DOHH2 (cell line): ENCODE results near the gene PPP5C.

Source experiments
- H3F3A ChIP-seq: fragments of 200-600 bp; sonication (generic), shearing (Covaris generic); 2 replicates; pipeline ENCODE4 v1.6.0; 2016; ENCODE audit warnings: antibody characterized with exemption, mild to moderate bottlenecking; ENCODE audit not compliant: control insufficient read depth, insufficient read depth
- H3K27ac ChIP-seq: fragments of 200-600 bp; sonication (generic); 2 replicates; pipeline ENCODE4 v1.5.1; 2014; ENCODE audit warnings: low read depth, mild to moderate bottlenecking, low read length, moderate library complexity
- H3K27me3 ChIP-seq: fragments of 200-600 bp; sonication (generic); 2 replicates; pipeline ENCODE4 v1.6.1; 2014; ENCODE audit warnings: mild to moderate bottlenecking, low read length, mixed read lengths; ENCODE audit not compliant: control insufficient read depth
- H3K36me3 ChIP-seq: fragments of 200-600 bp; sonication (generic); 2 replicates; pipeline ENCODE4 v1.6.1; 2014; ENCODE audit warnings: mild to moderate bottlenecking, low read length, moderate library complexity, mixed read lengths; ENCODE audit not compliant: control insufficient read depth
- H3K4me1 ChIP-seq: fragments of 200-600 bp; sonication (generic); 2 replicates; pipeline ENCODE4 v1.6.1; 2014; ENCODE audit warnings: mild to moderate bottlenecking, low read length, mixed read lengths; ENCODE audit not compliant: control insufficient read depth
- H3K4me2 ChIP-seq: fragments of 200-600 bp; sonication (generic); 2 replicates; pipeline ENCODE4 v1.6.0; 2014; ENCODE audit warnings: mild to moderate bottlenecking, low read length, moderate library complexity
- H3K4me3 ChIP-seq: fragments of 200-600 bp; sonication (generic); 2 replicates; pipeline ENCODE4 v1.5.1; 2014; ENCODE audit warnings: mild to moderate bottlenecking, low read length, mixed read lengths
- H3K79me2 ChIP-seq: fragments of 200-600 bp; sonication (generic); 2 replicates; pipeline ENCODE4 v1.6.1; 2014; ENCODE audit warnings: mild to moderate bottlenecking, low read length, mixed read lengths; ENCODE audit not compliant: control insufficient read depth
- H3K9me2 ChIP-seq: fragments of 200-600 bp; sonication (generic); replicated peaks from 2 replicates; pipeline ENCODE4 v1.6.1; 2014; ENCODE audit warnings: mild to moderate bottlenecking, low read length, mixed read lengths; ENCODE audit not compliant: control insufficient read depth
- H3K9me3 ChIP-seq: fragments of 200-600 bp; sonication (generic); 2 replicates; pipeline ENCODE4 v1.6.1; 2014; ENCODE audit warnings: antibody characterized with exemption, low read length, mixed read lengths; ENCODE audit not compliant: control insufficient read depth, insufficient read depth
- H4K20me1 ChIP-seq: fragments of 200-600 bp; sonication (generic); 2 replicates; pipeline ENCODE4 v1.6.0; 2014; ENCODE audit warnings: low read depth, mild to moderate bottlenecking, antibody characterized with exemption, low read length, moderate library complexity; ENCODE audit not compliant: control insufficient read depth, insufficient read depth
- EZH2phosphoT487 ChIP-seq: fragments of 200-600 bp; sonication (generic); IDR thresholded peaks from 2 replicates; pipeline ENCODE4 v1.6.1; 2017; ENCODE audit warnings: borderline replicate concordance, mild to moderate bottlenecking, antibody characterized with exemption, low read length, moderate library complexity, mixed read lengths
- TF ChIP-seq, protein P1 (sequence below): fragments of 200-600 bp; sonication (generic); IDR thresholded peaks from one replicate; pipeline ENCODE4 v1.5.1; 2014; ENCODE audit warnings: antibody characterized with exemption, mild to moderate bottlenecking, low read depth, low read length; ENCODE audit not compliant: poor library complexity, severe bottlenecking

The PPP5C gene

GRCh38 chr19:46390121-46390858 is 43.4 kb downstream of the PPP5C start:
- no peaks in the 10 kb centered on the region for H3K9me3 ChIP-seq
- no peaks in the 10 kb centered on the region for H3K9me2 ChIP-seq
- no peaks in the 10 kb centered on the region for H3K4me1 ChIP-seq
- no peaks in the 10 kb centered on the region for H4K20me1 ChIP-seq
- H3K4me3 ChIP-seq: no peak overlapping the region
- H3K4me2 ChIP-seq: no peak overlapping the region
- H3K27ac ChIP-seq: no peak overlapping the region
- peaks cover 57% of the 10 kb centered on the region for H3K36me3 ChIP-seq
- TF ChIP-seq, protein P1, sequence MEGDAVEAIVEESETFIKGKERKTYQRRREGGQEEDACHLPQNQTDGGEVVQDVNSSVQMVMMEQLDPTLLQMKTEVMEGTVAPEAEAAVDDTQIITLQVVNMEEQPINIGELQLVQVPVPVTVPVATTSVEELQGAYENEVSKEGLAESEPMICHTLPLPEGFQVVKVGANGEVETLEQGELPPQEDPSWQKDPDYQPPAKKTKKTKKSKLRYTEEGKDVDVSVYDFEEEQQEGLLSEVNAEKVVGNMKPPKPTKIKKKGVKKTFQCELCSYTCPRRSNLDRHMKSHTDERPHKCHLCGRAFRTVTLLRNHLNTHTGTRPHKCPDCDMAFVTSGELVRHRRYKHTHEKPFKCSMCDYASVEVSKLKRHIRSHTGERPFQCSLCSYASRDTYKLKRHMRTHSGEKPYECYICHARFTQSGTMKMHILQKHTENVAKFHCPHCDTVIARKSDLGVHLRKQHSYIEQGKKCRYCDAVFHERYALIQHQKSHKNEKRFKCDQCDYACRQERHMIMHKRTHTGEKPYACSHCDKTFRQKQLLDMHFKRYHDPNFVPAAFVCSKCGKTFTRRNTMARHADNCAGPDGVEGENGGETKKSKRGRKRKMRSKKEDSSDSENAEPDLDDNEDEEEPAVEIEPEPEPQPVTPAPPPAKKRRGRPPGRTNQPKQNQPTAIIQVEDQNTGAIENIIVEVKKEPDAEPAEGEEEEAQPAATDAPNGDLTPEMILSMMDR: no peak
- TF ChIP-seq EZH2phosphoT487: no peak
- H3K27me3 ChIP-seq: no peaks in the 10 kb centered on the region
- no peaks in the 10 kb centered on the region for H3K79me2 ChIP-seq
- H3F3A ChIP-seq: peaks cover 14% of the 10 kb centered on the region; the same call in 1 of the 2 replicates

DNA sequence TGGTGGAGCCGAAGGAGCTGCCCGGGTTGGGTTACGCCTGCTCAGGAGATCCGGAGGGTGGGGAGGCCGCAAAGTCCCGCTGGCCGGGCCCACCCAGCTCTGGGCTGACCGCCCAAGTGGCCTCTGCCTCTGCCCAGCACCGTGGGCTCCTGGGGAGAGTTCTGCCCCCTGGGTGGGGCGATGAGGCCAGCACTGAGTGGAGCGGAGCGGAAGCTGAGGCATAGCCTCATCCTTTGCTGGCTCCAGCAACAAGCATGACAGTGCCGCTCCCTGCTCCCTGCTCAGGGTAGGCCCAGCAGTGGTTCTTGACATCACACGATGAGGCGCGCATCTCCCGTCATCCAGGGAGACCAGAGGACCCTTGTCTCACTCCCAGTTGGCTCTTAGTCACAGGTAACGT is 44.0 kb downstream of the PPP5C start:
- peaks cover 54% of the 10 kb centered on the region for H3K36me3 ChIP-seq
- H3K4me2 ChIP-seq: no peak overlapping the region

GRCh38 chr19:46391296-46392251 is 44.7 kb downstream of the PPP5C start:
- Histone ChIP-seq H3K9me3 (no peaks in the 10 kb centered on the region), H4K20me1 (no peaks in the 10 kb centered on the region), H3K4me2 (no peak overlapping the region), H3K9me2 (no peaks in the 10 kb centered on the region), H3K27me3 (no peaks in the 10 kb centered on the region), H3K4me3 (no peak overlapping the region), H3K27ac (no peak overlapping the region), H3K79me2 (no peaks in the 10 kb centered on the region), H3K36me3 (peaks cover 51% of the 10 kb centered on the region), H3F3A (peaks cover 14% of the 10 kb centered on the region; the same call in 1 of the 2 replicates), H3K4me1 (no peaks in the 10 kb centered on the region)
- TF ChIP-seq, protein P1: no peak
- no peak for TF ChIP-seq EZH2phosphoT487

More for the DNA sequence above, 44.0 kb downstream of the PPP5C start:
- Histone ChIP-seq H3K9me3 (no peaks in the 10 kb centered on the region), H3K4me3 (no peak overlapping the region), H3K4me1 (no peaks in the 10 kb centered on the region), H3F3A (peaks cover 14% of the 10 kb centered on the region; the same call in 1 of the 2 replicates), H3K27me3 (no peaks in the 10 kb centered on the region), H3K79me2 (no peaks in the 10 kb centered on the region), H3K9me2 (no peaks in the 10 kb centered on the region), H3K27ac (no peak overlapping the region), H4K20me1 (no peaks in the 10 kb centered on the region)
- TF ChIP-seq, protein P1: no peak
- no peak for TF ChIP-seq EZH2phosphoT487
